Upper lobe of left lung (tissue), 6 donors: ENCODE results near the gene SYNPR. TPM values are rescaled to one million over a fixed set of nuclear protein-coding genes. Genes with fewer than 3 reads are reported as not detected.

Experiments
- ATAC-seq, 2 donors: fragments of 200-7000 bp; cut with Tn5 transposase; one replicate each; pipeline ENCODE4 v1.9.1; 2022; ENCODE audit warnings: mild to moderate bottlenecking in 2 of 2, moderate library complexity in 2 of 2; ENCODE audit not compliant: low FRiP score in 2 of 2
- DNase-seq, 2 donors: peaks; one replicate each; pipeline ENCODE4 v3.0.0-alpha.2; 2019 to 2020
- H3K27ac ChIP-seq, 4 donors: fragments of 200-600 bp; sonication (generic); one replicate each; pipeline ENCODE4 v1.5.1; 2016 to 2019
- H3K27me3 ChIP-seq, 4 donors: fragments of 200-600 bp; sonication (generic); one replicate each; pipeline ENCODE4 v1.5.1; 2017 to 2019
- H3K36me3 ChIP-seq, 4 donors: fragments of 200-600 bp; sonication (generic); one replicate each; pipeline ENCODE4 v1.5.1; 2016 to 2019
- H3K4me1 ChIP-seq, 4 donors: fragments of 200-600 bp; sonication (generic); one replicate each; pipeline ENCODE4 v1.5.1; 2018 to 2019
- H3K4me3 ChIP-seq, 4 donors: fragments of 200-600 bp; sonication (generic); one replicate each; pipeline ENCODE4 v1.5.1; 2017 to 2019; ENCODE audit warnings: mild to moderate bottlenecking in 2 of 4, moderate library complexity in 1 of 4
- H3K9me3 ChIP-seq, 4 donors: fragments of 200-600 bp; sonication (generic); one replicate each; pipeline ENCODE4 v1.5.1; 2018 to 2019
- CTCF ChIP-seq, 6 experiments: fragments of 450-650 bp in 4 of 6; fragments of 200-600 bp in 2 of 6; sonication (generic) in 2 of 6; IDR thresholded peaks; one replicate each; pipeline ENCODE4 v1.5.1; 2016 to 2019; ENCODE audit warnings: antibody characterized with exemption in 6 of 6
- EP300 ChIP-seq, 4 donors: sonication (generic); formaldehyde crosslinking; IDR thresholded peaks; one replicate each; pipeline ENCODE4 v1.5.1; 2017; ENCODE audit warnings: antibody characterized with exemption in 4 of 4, control low read depth in 2 of 4
- POLR2A ChIP-seq, 4 donors: fragments of 450-650 bp; IDR thresholded peaks; one replicate each; pipeline ENCODE4 v1.5.1; 2016 to 2017; ENCODE audit warnings: antibody characterized with exemption in 4 of 4, mild to moderate bottlenecking in 2 of 4
- POLR2AphosphoS5 ChIP-seq, 2 donors: sonication (generic); formaldehyde crosslinking; IDR thresholded peaks; one replicate each; pipeline ENCODE4 v1.5.1; 2017; ENCODE audit warnings: antibody characterized with exemption in 2 of 2
- WGBS, 2 donors: methylation state at CpG; one replicate each; pipeline ENCODE4 v1.1.5; 2017 to 2018; 5-methylcytosine and 5-hydroxymethylcytosine counted together
- total RNA-seq, 6 donors: library from RNA; depleted of rRNA in 4 of 6; stranded (reverse); fragments of >200 nt in 4 of 6; gene quantifications; one replicate each; pipeline versions ENCODE4 v1.1.0 to v1.2.1, GENCODE V29; 2016 to 2021
- donor health status: DM: no; HTN: no; CAD: no; lungs with moderate emphysema.
- donor health status: DM: no; HTN: yes; CAD: no; lungs with severe emphysema.

The SYNPR gene
- total RNA-seq, 6 donors from 2014 or later, result not detected

- TF ChIP-seq EP300 (IDR thresholded peaks at IDR 0.05) (no peak), POLR2A (IDR thresholded peaks at IDR 0.05) (no peak)
- Histone ChIP-seq H3K4me3 (no peak overlapping the region), H3K27ac (no peak overlapping the region), H3K9me3 (no peaks in the 10 kb centered on the region), H3K4me1 (no peaks in the 10 kb centered on the region), H3K36me3 (no peaks in the 10 kb centered on the region), H3K27me3 (no peaks in the 10 kb centered on the region)
- WGBS, 2 donors, result 73 to 80% methylated on average over 5 of the region's 5 CpGs
- DNase-seq (no peak), ATAC-seq (no peak)
These were observed 254.4 kb downstream of the SYNPR start for GRCh38 chr3:63532521-63532920.

GRCh38 chr3:63538919-63539318, 260.8 kb downstream of the SYNPR start:
- H3K27me3 ChIP-seq, result no peaks in the 10 kb centered on the region
- TF ChIP-seq POLR2A (IDR thresholded peaks at IDR 0.05) (no peak), POLR2AphosphoS5 (IDR thresholded peaks at IDR 0.05) (no peak), CTCF (IDR thresholded peaks at IDR 0.05) (no peak), EP300 (IDR thresholded peaks at IDR 0.05) (no peak)
- WGBS, 2 donors, result 69 to 74% methylated on average over 1 of the region's 1 CpG
- H3K9me3 ChIP-seq, result no peaks in the 10 kb centered on the region
- no peak overlapping the region for H3K4me3 ChIP-seq
- H3K27ac ChIP-seq, result no peak overlapping the region
- ATAC-seq, result no peak
- H3K4me1 ChIP-seq, result no peaks in the 10 kb centered on the region
- no peak for DNase-seq
- no peaks in the 10 kb centered on the region for H3K36me3 ChIP-seq

GRCh38 chr3:63555767-63556166, 277.7 kb downstream of the SYNPR start:
- WGBS, 2 donors, result 67 to 86% methylated on average over 1 of the region's 1 CpG
- no peak for DNase-seq
- Histone ChIP-seq H3K4me1 (no peaks in the 10 kb centered on the region), H3K27ac (no peak overlapping the region), H3K36me3 (no peaks in the 10 kb centered on the region), H3K4me3 (no peak overlapping the region), H3K9me3 (no peaks in the 10 kb centered on the region), H3K27me3 (no peaks in the 10 kb centered on the region)
- no peak for ATAC-seq
- TF ChIP-seq EP300 (IDR thresholded peaks at IDR 0.05), result no peak
- no peak for TF ChIP-seq POLR2AphosphoS5 (IDR thresholded peaks at IDR 0.05)
- no peak for TF ChIP-seq POLR2A (IDR thresholded peaks at IDR 0.05)
- no peak for TF ChIP-seq CTCF (IDR thresholded peaks at IDR 0.05)

GRCh38 chr3:63556401-63556800, 278.3 kb downstream of the SYNPR start:
- Histone ChIP-seq H3K27me3 (no peaks in the 10 kb centered on the region), H3K27ac (no peak overlapping the region), H3K4me1 (no peaks in the 10 kb centered on the region), H3K36me3 (no peaks in the 10 kb centered on the region), H3K9me3 (no peaks in the 10 kb centered on the region), H3K4me3 (no peak overlapping the region)
- no peak for TF ChIP-seq POLR2AphosphoS5 (IDR thresholded peaks at IDR 0.05)
- no peak for TF ChIP-seq CTCF (IDR thresholded peaks at IDR 0.05)
- no peak for TF ChIP-seq POLR2A (IDR thresholded peaks at IDR 0.05)
- TF ChIP-seq EP300 (IDR thresholded peaks at IDR 0.05), result no peak
- DNase-seq, result no peak
- 67 to 69% methylated on average over 9 of the region's 9 CpGs for WGBS, 2 donors
- no peak for ATAC-seq

- no peaks in the 10 kb centered on the region for H3K27me3 ChIP-seq
These were observed 279.8 kb downstream of the SYNPR start for GRCh38 chr3:63557912-63558311.

More at GRCh38 chr3:63557912-63558311, 279.8 kb downstream of the SYNPR start:
- no peak for ATAC-seq
- Histone ChIP-seq H3K4me1 (no peaks in the 10 kb centered on the region), H3K9me3 (no peaks in the 10 kb centered on the region), H3K4me3 (no peak overlapping the region), H3K36me3 (no peaks in the 10 kb centered on the region), H3K27ac (no peak overlapping the region)
- no peak for DNase-seq
- TF ChIP-seq POLR2A (IDR thresholded peaks at IDR 0.05), result no peak
- TF ChIP-seq CTCF (IDR thresholded peaks at IDR 0.05), result no peak
- no peak for TF ChIP-seq POLR2AphosphoS5 (IDR thresholded peaks at IDR 0.05)
- no peak for TF ChIP-seq EP300 (IDR thresholded peaks at IDR 0.05)
